Tibial artery (tissue), 4 donors: ENCODE measurements around the gene HMX3.

Source experiments
- DNase-seq, 2 donors: peaks; one replicate each; pipeline ENCODE4 v3.0.0-alpha.2; 2019
- H3K27ac ChIP-seq, 2 donors: fragments of 200-600 bp; sonication (generic) in 1 of 2; 1 replicate in 1 of 2; 2 replicates in 1 of 2; pipeline ENCODE4 v1.5.1; 2018 to 2019; ENCODE audit warnings: mild to moderate bottlenecking in 1 of 2
- H3K27me3 ChIP-seq, 2 donors: fragments of 200-600 bp; sonication (generic) in 1 of 2; one replicate each; pipeline versions ENCODE4 v1.5.1 to v1.6.0; 2016 to 2019
- H3K36me3 ChIP-seq, 3 donors: fragments of 200-600 bp; sonication (generic) in 2 of 3; one replicate each; pipeline ENCODE4 v1.5.1; 2016 to 2019; ENCODE audit warnings: mild to moderate bottlenecking in 2 of 3
- H3K4me1 ChIP-seq, 4 donors: fragments of 200-600 bp; sonication (generic) in 2 of 4; 1 replicate in 3 of 4; 2 replicates in 1 of 4; pipeline ENCODE4 v1.5.1; 2016 to 2019
- H3K4me3 ChIP-seq, 2 donors: fragments of 200-600 bp; sonication (generic) in 1 of 2; 1 replicate in 1 of 2; 2 replicates in 1 of 2; pipeline ENCODE4 v1.5.1; 2018 to 2019; ENCODE audit warnings: mild to moderate bottlenecking in 2 of 2
- H3K9me3 ChIP-seq, 3 donors: fragments of 200-600 bp; sonication (generic) in 1 of 3; one replicate each; pipeline ENCODE4 v1.5.1; 2016 to 2019
- CTCF ChIP-seq, 2 experiments: fragments of 200-600 bp in 1 of 2; fragments of 450-650 bp in 1 of 2; IDR thresholded peaks; one replicate each; pipeline ENCODE4 v1.5.1; 2017 to 2019; ENCODE audit warnings: antibody characterized with exemption in 2 of 2, mild to moderate bottlenecking in 1 of 2, moderate library complexity in 1 of 2
- intact Hi-C: fragments of 100-400 bp; cut with DNase I; formaldehyde crosslinking; loops from one replicate; pipeline ENCODE4 v1.15.0; 2023; ENCODE audit warnings: low total_unique reads

The HMX3 gene

GRCh38 chr10:123154711-123155505 lies 19.1 kb downstream of the HMX3 start:
- Histone ChIP-seq H3K4me1 (peaks cover 0 to 37% (median 26%) of the 10 kb centered on the region in 4 donors), H3K27me3 (peaks cover 0 to 35% of the 10 kb centered on the region in 2 donors), H3K4me3 (peak overlapping the region; percentile 95 to 96), H3K9me3 (no peaks in the 10 kb centered on the region), H3K36me3 (peaks cover 10 to 23% (median 13%) of the 10 kb centered on the region in 3 donors), H3K27ac (peak overlapping the region; percentile 89 to 93)
- TF ChIP-seq CTCF (IDR thresholded peaks at IDR 0.05): no peak
- DNase-seq: no peak
- intact Hi-C loops: loop anchor here (5.0 kb wide), 1 partner anchor 148 kb away; the partner anchor contains the start of genes ACADSB and IKZF5

DNA sequence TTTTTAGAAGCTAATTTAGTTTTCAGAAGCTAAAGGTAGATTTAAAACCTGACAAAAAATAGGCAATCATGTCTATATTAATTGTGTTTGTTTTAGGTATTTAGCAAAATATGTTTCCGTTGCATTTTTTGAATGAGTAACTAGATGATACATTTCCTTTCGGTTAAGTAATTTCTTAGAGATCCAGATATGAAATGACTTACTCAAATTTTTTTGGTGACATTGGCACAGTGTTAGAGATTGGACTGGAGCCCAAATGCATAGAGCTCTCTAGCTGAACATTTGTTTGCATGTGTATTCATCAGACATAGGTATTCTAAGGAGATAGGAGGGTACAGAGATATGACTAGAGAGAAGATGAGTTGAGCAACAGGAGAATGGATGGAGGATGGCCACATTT lies 20.3 kb downstream of the HMX3 start:
- Histone ChIP-seq H3K4me3 (no peak overlapping the region), H3K9me3 (no peaks in the 10 kb centered on the region), H3K4me1 (peaks cover 0 to 27% (median 16%) of the 10 kb centered on the region in 4 donors), H3K36me3 (peaks cover 10 to 35% (median 23%) of the 10 kb centered on the region in 3 donors), H3K27ac (no peak overlapping the region), H3K27me3 (peaks cover 0 to 24% of the 10 kb centered on the region in 2 donors)
- TF ChIP-seq CTCF (IDR thresholded peaks at IDR 0.05): no peak
- DNase-seq: no peak
- intact Hi-C loops: no loop called here

DNA sequence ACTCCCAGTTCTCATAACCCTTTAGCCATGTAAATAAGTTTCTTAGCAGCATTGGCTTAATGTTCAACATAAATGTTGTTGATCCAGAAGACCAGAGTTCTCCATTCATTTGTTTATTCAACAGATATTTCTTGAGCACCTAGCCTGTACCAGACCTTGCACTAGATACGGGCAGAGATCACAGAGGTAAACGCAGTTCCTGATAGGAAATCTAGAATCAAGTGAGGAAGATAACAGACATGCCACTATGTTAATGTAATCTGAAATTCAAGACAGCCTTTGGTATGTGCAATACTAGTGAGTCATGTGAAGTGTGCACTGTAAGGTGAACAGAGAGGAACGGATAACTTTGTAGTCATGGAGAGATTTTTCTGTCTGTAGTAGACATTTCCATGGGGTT lies 21.4 kb downstream of the HMX3 start:
- H3K36me3 ChIP-seq: peaks cover 12 to 44% (median 34%) of the 10 kb centered on the region in 3 donors
- H3K27ac ChIP-seq: no peak overlapping the region
- intact Hi-C loops: no loop called here

DNA sequence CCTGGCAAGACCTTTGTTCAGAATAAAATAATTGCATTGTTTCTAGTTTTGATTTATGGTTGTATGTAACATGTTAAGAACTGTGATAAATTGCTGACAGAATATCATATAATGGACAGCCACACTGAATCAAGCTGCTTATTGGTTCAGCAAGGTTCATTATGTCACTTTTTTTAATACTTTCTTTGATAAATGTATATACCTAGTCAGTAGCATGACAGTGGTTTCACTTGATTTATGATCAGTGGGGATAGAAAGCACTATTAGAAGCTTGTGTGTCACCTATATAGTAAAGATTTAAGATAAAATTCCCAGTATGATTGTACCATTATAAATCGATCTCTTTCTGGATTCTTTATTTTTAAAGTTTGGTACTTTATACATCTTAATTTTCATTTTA lies 22.9 kb downstream of the HMX3 start:
- Histone ChIP-seq H3K27ac (no peak overlapping the region), H3K4me1 (peaks cover 0 to 21% (median 11%) of the 10 kb centered on the region in 4 donors), H3K27me3 (no peaks in the 10 kb centered on the region), H3K4me3 (no peak overlapping the region), H3K36me3 (peaks cover 26 to 58% (median 49%) of the 10 kb centered on the region in 3 donors), H3K9me3 (no peaks in the 10 kb centered on the region)
- TF ChIP-seq CTCF (IDR thresholded peaks at IDR 0.05): no peak
- DNase-seq: no peak
- intact Hi-C loops: no loop called here

More for the DNA sequence above, 21.4 kb downstream of the HMX3 start:
- H3K27me3 ChIP-seq: peaks cover 0 to 12% of the 10 kb centered on the region in 2 donors
- no peak for DNase-seq
- H3K4me3 ChIP-seq: no peak overlapping the region
- H3K4me1 ChIP-seq: peaks cover 0 to 21% (median 11%) of the 10 kb centered on the region in 4 donors
- no peaks in the 10 kb centered on the region for H3K9me3 ChIP-seq
- TF ChIP-seq CTCF (IDR thresholded peaks at IDR 0.05): no peak

GRCh38 chr10:123160311-123160980 lies 24.7 kb downstream of the HMX3 start:
- no peak for TF ChIP-seq CTCF (IDR thresholded peaks at IDR 0.05)
- H3K4me3 ChIP-seq: no peak overlapping the region
- H3K9me3 ChIP-seq: no peaks in the 10 kb centered on the region
- H3K27ac ChIP-seq: no peak overlapping the region
- H3K4me1 ChIP-seq: peaks cover 0 to 15% (median 5%) of the 10 kb centered on the region in 4 donors
- no peak for DNase-seq
- peaks cover 34 to 74% (median 64%) of the 10 kb centered on the region in 3 donors for H3K36me3 ChIP-seq
- no peaks in the 10 kb centered on the region for H3K27me3 ChIP-seq
- intact Hi-C loops: no loop called here
